Ovary (tissue), 9 donors: ENCODE results near the gene KLK10. TPM values are rescaled to one million over a fixed set of nuclear protein-coding genes. Genes with fewer than 3 reads are reported as not detected.

ENCODE experiments used
- DNase-seq, 5 donors: peaks; one replicate each; pipeline ENCODE4 v3.0.0-alpha.2; 2019 to 2020
- H3K27ac ChIP-seq, 2 donors: fragments of 200-600 bp; one replicate each; pipeline versions ENCODE4 v1.5.1 to v1.8.0; 2019 to 2022
- H3K27me3 ChIP-seq: fragments of 200-600 bp; one replicate; pipeline ENCODE4 v1.8.0; 2022
- H3K36me3 ChIP-seq: fragments of 200-600 bp; sonication (generic); one replicate; pipeline ENCODE4 v1.5.1; 2019
- H3K4me1 ChIP-seq: one replicate; pipeline ENCODE4 v1.8.1; 2013; ENCODE audit warnings: mild to moderate bottlenecking, moderate library complexity; ENCODE audit not compliant: insufficient read depth
- H3K4me3 ChIP-seq: fragments of 200-600 bp; sonication (generic); one replicate; pipeline ENCODE4 v1.5.1; 2017
- H3K9me3 ChIP-seq, 2 donors: fragments of 200-600 bp in 1 of 2; sonication (generic) in 1 of 2; one replicate each; pipeline versions ENCODE4 v1.5.1 to v1.8.1; 2013 to 2019; ENCODE audit warnings: mild to moderate bottlenecking in 1 of 2, moderate library complexity in 1 of 2
- CTCF ChIP-seq, 3 donors: fragments of 450-650 bp in 2 of 3; fragments of 200-600 bp in 1 of 3; IDR thresholded peaks; one replicate each; pipeline versions ENCODE4 v1.5.1 to v1.8.0; 2016 to 2022; ENCODE audit warnings: antibody characterized with exemption in 3 of 3, mild to moderate bottlenecking in 1 of 3
- EP300 ChIP-seq: sonication (generic); formaldehyde crosslinking; IDR thresholded peaks from one replicate; pipeline ENCODE4 v1.6.1; 2017; ENCODE audit warnings: antibody characterized with exemption
- POLR2A ChIP-seq: fragments of 450-650 bp; IDR thresholded peaks from one replicate; pipeline ENCODE4 v1.6.1; 2017; ENCODE audit warnings: antibody characterized with exemption, mild to moderate bottlenecking, moderate library complexity
- WGBS, 3 donors: extraction: QIAGEN DNeasy Blood & Tissue Kit in 1 of 3; methylation state at CpG; one replicate each; pipeline versions ENCODE4 v1.1.5 to v1.1.7; 2013 to 2017; 5-methylcytosine and 5-hydroxymethylcytosine counted together
- intact Hi-C, 4 donors: fragments of 100-400 bp; cut with DNase I; formaldehyde crosslinking; loops; one replicate each; pipeline versions ENCODE4 v1.11.0 to v1.15.1; 2022 to 2023
- polyA plus RNA-seq, 2 donors: library from polyadenylated mRNA; stranded (reverse); fragments of 200-250 nt in 1 of 2; fragments of 350-450 nt in 1 of 2; fragmentation: Illumina TruSeq in 1 of 2; extraction: RNeasy Lipid Tissue Mini Kit (QIAGEN cat#74804) in 1 of 2; gene quantifications; one replicate each; pipeline ENCODE4 v1.2.3, GENCODE V29; 2013 to 2014
- total RNA-seq, 7 donors: library from RNA; depleted of rRNA in 2 of 7; stranded (reverse); fragments of >200 nt in 2 of 7; fragmentation: NEBNext Ultra II Directional in 3 of 7; extraction: Animal tissue kit (Norgen Biotek cat#: 25700) in 3 of 7; gene quantifications; one replicate each; pipeline versions ENCODE4 v1.1.0 to v1.2.4, GENCODE V29; 2016 to 2023
- donor health status: DM: no; HTN: no; CAD: no; lungs with moderate emphysema.
- donor health status: DM: no; HTN: no; CAD: no.
- donor health status: Bipolar disorder and iron deficiency.
- donor health status: DM: yes; HTN: yes; CAD: no.
- donor health status: DM: no; HTN: no; CAD: no.
- donor health status: DM: yes; HTN: yes; CAD: no.

The KLK10 gene
- total and polyA plus RNA-seq, 9 donors = 6.9 to 59.1 (median 16.5) TPM

- TF ChIP-seq CTCF (IDR thresholded peaks at IDR 0.05) (no peak), POLR2A (no peak), EP300 (no peak)
- 20 to 31% (median 30%) methylated on average over 18 of the region's 18 CpGs for WGBS, 3 donors
- H3K36me3 ChIP-seq = no peaks in the 10 kb centered on the region
- no peak overlapping the region for H3K4me3 ChIP-seq
- H3K4me1 ChIP-seq = peaks cover 9% of the 10 kb centered on the region
- peak overlapping the region in 1 of 2 donors; percentile 29 for H3K27ac ChIP-seq
- no peaks in the 10 kb centered on the region for H3K27me3 ChIP-seq
- no peaks in the 10 kb centered on the region for H3K9me3 ChIP-seq
- DNase-seq = peak; percentile 54 to 77 (median 66)
- intact Hi-C loops = no loop called here
Observed at GRCh38 chr19:51025809-51026553, 6.5 kb upstream of the KLK10 start.

- H3K27ac ChIP-seq = peak overlapping the region in 1 of 2 donors; percentile 29
- no peaks in the 10 kb centered on the region for H3K9me3 ChIP-seq
- no peaks in the 10 kb centered on the region for H3K36me3 ChIP-seq
- DNase-seq = peak in 1 of 5 donors; percentile 38
- no peaks in the 10 kb centered on the region for H3K27me3 ChIP-seq
- H3K4me1 ChIP-seq = peaks cover 9% of the 10 kb centered on the region
- TF ChIP-seq CTCF (IDR thresholded peaks at IDR 0.05) = no peak
- no peak for TF ChIP-seq POLR2A
- TF ChIP-seq EP300 = no peak
- intact Hi-C loops = no loop called here
- WGBS, 3 donors = 65 to 72% (median 72%) methylated on average over 6 of the region's 6 CpGs
- no peak overlapping the region for H3K4me3 ChIP-seq
Observed at GRCh38 chr19:51025401-51025800, 5.9 kb upstream of the KLK10 start.

GRCh38 chr19:51024924-51025323 is 5.4 kb upstream of the KLK10 start:
- Histone ChIP-seq H3K36me3 (no peaks in the 10 kb centered on the region), H3K4me3 (no peak overlapping the region), H3K4me1 (peaks cover 12% of the 10 kb centered on the region), H3K27me3 (no peaks in the 10 kb centered on the region), H3K27ac (no peak overlapping the region), H3K9me3 (no peaks in the 10 kb centered on the region)
- intact Hi-C loops = loop anchor here in 2 of 4 donors (5.0 kb wide), 2 partner anchors 67 to 142 kb away; no protein-coding TSS in a partner anchor
- TF ChIP-seq EP300 = no peak
- TF ChIP-seq CTCF (IDR thresholded peaks at IDR 0.05) = no peak
- TF ChIP-seq POLR2A = no peak
- 69 to 75% (median 73%) methylated on average over 5 of the region's 5 CpGs for WGBS, 3 donors
- peak in 1 of 5 donors; percentile 9 for DNase-seq

GRCh38 chr19:51023946-51024345 is 4.4 kb upstream of the KLK10 start:
- DNase-seq = peak in 1 of 5 donors; percentile 35
- Histone ChIP-seq H3K27ac (no peak overlapping the region), H3K27me3 (no peaks in the 10 kb centered on the region), H3K36me3 (no peaks in the 10 kb centered on the region), H3K4me1 (peaks cover 12% of the 10 kb centered on the region), H3K9me3 (no peaks in the 10 kb centered on the region), H3K4me3 (no peak overlapping the region)
- TF ChIP-seq CTCF (IDR thresholded peaks at IDR 0.05) = no peak
- no peak for TF ChIP-seq EP300
- no peak for TF ChIP-seq POLR2A
- 60 to 62% (median 60%) methylated on average over 11 of the region's 11 CpGs for WGBS, 3 donors
- intact Hi-C loops = loop anchor here in 2 of 4 donors (2.0 to 5.0 kb wide), 3 partner anchors 68 to 143 kb away; no protein-coding TSS in a partner anchor
